Stimulated activated memory B cell treated with anti-CD40 and anti-IgM and Interleukin-4, amounts not matched to agents 10 μg/mL and 1 μg/mL and 100 μg/mL, for 72 hours (primary cell): ENCODE measurements around the gene THBS2.

Experiments
- ATAC-seq: fragments of 150-1000 bp; cut with Tn5 transposase; 2 replicates; pipeline ENCODE4 v1.10.0; 2021
- H3K27ac Mint-ChIP-seq: one replicate; pipeline ENCODE4 v1.8.0; 2022; ENCODE audit warnings: mild to moderate bottlenecking, mixed read lengths
- H3K27me3 Mint-ChIP-seq: one replicate; pipeline ENCODE4 v1.8.0; 2022; ENCODE audit warnings: mixed read lengths
- H3K36me3 Mint-ChIP-seq: one replicate; pipeline ENCODE4 v1.8.0; 2022; ENCODE audit warnings: mixed read lengths
- H3K4me1 Mint-ChIP-seq: one replicate; pipeline ENCODE4 v1.8.0; 2022; ENCODE audit warnings: mixed read lengths
- H3K4me3 Mint-ChIP-seq: one replicate; pipeline ENCODE4 v1.8.0; 2022; ENCODE audit warnings: mild to moderate bottlenecking, moderate library complexity, mixed read lengths
- H3K9me3 Mint-ChIP-seq: one replicate; pipeline ENCODE4 v1.8.0; 2022; ENCODE audit warnings: mixed read lengths

The THBS2 gene

GRCh38 chr6:169169941-169170582 is 83.6 kb downstream of the THBS2 start:
- H3K4me1 Mint-ChIP-seq, result no peaks in the 10 kb centered on the region
- ATAC-seq, result no peak
- no peaks in the 10 kb centered on the region for H3K36me3 Mint-ChIP-seq
- H3K27me3 Mint-ChIP-seq, result peaks cover 13% of the 10 kb centered on the region
- H3K9me3 Mint-ChIP-seq, result no peaks in the 10 kb centered on the region
- H3K27ac Mint-ChIP-seq, result no peak overlapping the region
- no peak overlapping the region for H3K4me3 Mint-ChIP-seq

- Mint-ChIP-seq H3K36me3 (no peaks in the 10 kb centered on the region), H3K4me1 (no peaks in the 10 kb centered on the region), H3K4me3 (no peak overlapping the region), H3K9me3 (no peaks in the 10 kb centered on the region), H3K27ac (no peak overlapping the region), H3K27me3 (peaks cover 8% of the 10 kb centered on the region)
- ATAC-seq, result no peak
Observed at GRCh38 chr6:169169375-169169774, 84.3 kb downstream of the THBS2 start.

- no peaks in the 10 kb centered on the region for H3K4me1 Mint-ChIP-seq
- H3K27me3 Mint-ChIP-seq, result peaks cover 8% of the 10 kb centered on the region
- no peak overlapping the region for H3K4me3 Mint-ChIP-seq
- H3K27ac Mint-ChIP-seq, result no peak overlapping the region
- no peaks in the 10 kb centered on the region for H3K9me3 Mint-ChIP-seq
- no peak for ATAC-seq
- H3K36me3 Mint-ChIP-seq, result no peaks in the 10 kb centered on the region
Observed at GRCh38 chr6:169168706-169169105, 84.9 kb downstream of the THBS2 start.

GRCh38 chr6:169168302-169168630 is 85.4 kb downstream of the THBS2 start:
- peaks cover 8% of the 10 kb centered on the region for H3K27me3 Mint-ChIP-seq
- H3K4me3 Mint-ChIP-seq, result no peak overlapping the region
- H3K4me1 Mint-ChIP-seq, result no peaks in the 10 kb centered on the region
- H3K27ac Mint-ChIP-seq, result no peak overlapping the region
- H3K36me3 Mint-ChIP-seq, result no peaks in the 10 kb centered on the region
- H3K9me3 Mint-ChIP-seq, result no peaks in the 10 kb centered on the region
- ATAC-seq, result no peak

- Mint-ChIP-seq H3K36me3 (no peaks in the 10 kb centered on the region), H3K4me3 (no peak overlapping the region), H3K9me3 (no peaks in the 10 kb centered on the region), H3K4me1 (no peaks in the 10 kb centered on the region), H3K27me3 (peaks cover 13% of the 10 kb centered on the region), H3K27ac (no peak overlapping the region)
- no peak for ATAC-seq
Observed at GRCh38 chr6:169167581-169168301, 85.9 kb downstream of the THBS2 start.

- Mint-ChIP-seq H3K4me1 (no peaks in the 10 kb centered on the region), H3K27me3 (peaks cover 20% of the 10 kb centered on the region), H3K4me3 (no peak overlapping the region), H3K27ac (no peak overlapping the region), H3K36me3 (no peaks in the 10 kb centered on the region), H3K9me3 (no peaks in the 10 kb centered on the region)
- no peak for ATAC-seq
Observed at GRCh38 chr6:169166896-169167580, 86.6 kb downstream of the THBS2 start.
